WERI-Rb-1 (cell line): ENCODE data around the gene HSPB6.

ENCODE experiments used
- DNase-seq: peaks from one replicate; pipeline ENCODE4 v3.0.0-alpha.2; 2020
- H3K27ac ChIP-seq: fragments of 250-450 bp; sonication (Bioruptor Pico); 2 replicates; pipeline ENCODE4 v1.5.1; 2020; ENCODE audit warnings: mild to moderate bottlenecking, moderate library complexity
- H3K27me3 ChIP-seq: fragments of 250-450 bp; sonication (Bioruptor Pico); 2 replicates; pipeline ENCODE4 v1.5.1; 2021; ENCODE audit warnings: mild to moderate bottlenecking, low read depth, moderate library complexity; ENCODE audit not compliant: insufficient read depth, severe bottlenecking
- H3K36me3 ChIP-seq: fragments of 250-450 bp; sonication (Bioruptor Pico); 2 replicates; pipeline ENCODE4 v1.5.1; 2020; ENCODE audit warnings: mild to moderate bottlenecking, moderate library complexity
- H3K4me3 ChIP-seq: 2 replicates; pipeline ENCODE4 v1.5.1; 2011; ENCODE audit warnings: low read depth, mild to moderate bottlenecking, control low read depth, low read length
- H3K9me3 ChIP-seq: fragments of 250-450 bp; sonication (Bioruptor Pico); 2 replicates; pipeline ENCODE4 v1.5.1; 2021; ENCODE audit warnings: mild to moderate bottlenecking, moderate library complexity; ENCODE audit not compliant: severe bottlenecking
- TF ChIP-seq, protein P1 (sequence below): IDR thresholded peaks from 2 replicates; pipeline ENCODE4 v1.5.1; 2011; ENCODE audit warnings: low read depth, mild to moderate bottlenecking, control low read depth, inconsistent platforms, low read length

HSPB6 gene

DNA sequence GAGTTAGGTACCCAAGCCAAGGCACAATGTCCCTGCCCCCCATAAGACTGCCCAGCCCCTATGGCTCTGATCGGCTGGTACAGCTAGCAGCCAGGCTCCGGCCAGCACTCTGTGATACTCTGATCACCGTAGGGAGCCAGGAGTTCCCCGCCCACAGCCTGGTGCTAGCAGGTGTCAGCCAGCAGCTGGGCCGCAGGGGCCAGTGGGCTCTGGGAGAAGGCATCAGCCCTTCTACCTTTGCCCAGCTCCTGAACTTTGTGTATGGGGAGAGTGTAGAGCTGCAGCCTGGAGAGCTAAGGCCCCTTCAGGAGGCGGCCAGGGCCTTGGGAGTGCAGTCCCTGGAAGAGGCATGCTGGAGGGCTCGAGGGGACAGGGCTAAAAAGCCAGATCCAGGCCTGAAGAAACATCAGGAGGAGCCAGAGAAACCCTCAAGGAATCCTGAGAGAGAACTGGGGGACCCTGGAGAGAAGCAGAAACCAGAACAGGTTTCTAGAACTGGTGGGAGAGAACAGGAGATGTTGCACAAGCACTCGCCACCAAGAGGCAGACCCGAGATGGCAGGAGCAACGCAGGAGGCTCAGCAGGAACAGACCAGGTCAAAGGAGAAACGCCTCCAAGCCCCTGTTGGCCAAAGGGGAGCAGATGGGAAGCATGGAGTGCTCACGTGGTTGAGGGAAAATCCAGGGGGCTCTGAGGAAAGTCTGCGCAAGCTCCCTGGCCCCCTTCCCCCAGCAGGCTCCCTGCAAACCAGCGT, 42.1 kb downstream of the HSPB6 start:
- TF ChIP-seq, protein P1, sequence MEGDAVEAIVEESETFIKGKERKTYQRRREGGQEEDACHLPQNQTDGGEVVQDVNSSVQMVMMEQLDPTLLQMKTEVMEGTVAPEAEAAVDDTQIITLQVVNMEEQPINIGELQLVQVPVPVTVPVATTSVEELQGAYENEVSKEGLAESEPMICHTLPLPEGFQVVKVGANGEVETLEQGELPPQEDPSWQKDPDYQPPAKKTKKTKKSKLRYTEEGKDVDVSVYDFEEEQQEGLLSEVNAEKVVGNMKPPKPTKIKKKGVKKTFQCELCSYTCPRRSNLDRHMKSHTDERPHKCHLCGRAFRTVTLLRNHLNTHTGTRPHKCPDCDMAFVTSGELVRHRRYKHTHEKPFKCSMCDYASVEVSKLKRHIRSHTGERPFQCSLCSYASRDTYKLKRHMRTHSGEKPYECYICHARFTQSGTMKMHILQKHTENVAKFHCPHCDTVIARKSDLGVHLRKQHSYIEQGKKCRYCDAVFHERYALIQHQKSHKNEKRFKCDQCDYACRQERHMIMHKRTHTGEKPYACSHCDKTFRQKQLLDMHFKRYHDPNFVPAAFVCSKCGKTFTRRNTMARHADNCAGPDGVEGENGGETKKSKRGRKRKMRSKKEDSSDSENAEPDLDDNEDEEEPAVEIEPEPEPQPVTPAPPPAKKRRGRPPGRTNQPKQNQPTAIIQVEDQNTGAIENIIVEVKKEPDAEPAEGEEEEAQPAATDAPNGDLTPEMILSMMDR: peak; percentile 40; the same call in 1 of the 2 replicates
- no peaks in the 10 kb centered on the region for H3K9me3 ChIP-seq
- H3K27me3 ChIP-seq: no peaks in the 10 kb centered on the region
- H3K4me3 ChIP-seq: no peak overlapping the region
- H3K27ac ChIP-seq: peak overlapping the region; percentile 93
- peak; percentile 58 for DNase-seq
- H3K36me3 ChIP-seq: peaks cover 5% of the 10 kb centered on the region

DNA sequence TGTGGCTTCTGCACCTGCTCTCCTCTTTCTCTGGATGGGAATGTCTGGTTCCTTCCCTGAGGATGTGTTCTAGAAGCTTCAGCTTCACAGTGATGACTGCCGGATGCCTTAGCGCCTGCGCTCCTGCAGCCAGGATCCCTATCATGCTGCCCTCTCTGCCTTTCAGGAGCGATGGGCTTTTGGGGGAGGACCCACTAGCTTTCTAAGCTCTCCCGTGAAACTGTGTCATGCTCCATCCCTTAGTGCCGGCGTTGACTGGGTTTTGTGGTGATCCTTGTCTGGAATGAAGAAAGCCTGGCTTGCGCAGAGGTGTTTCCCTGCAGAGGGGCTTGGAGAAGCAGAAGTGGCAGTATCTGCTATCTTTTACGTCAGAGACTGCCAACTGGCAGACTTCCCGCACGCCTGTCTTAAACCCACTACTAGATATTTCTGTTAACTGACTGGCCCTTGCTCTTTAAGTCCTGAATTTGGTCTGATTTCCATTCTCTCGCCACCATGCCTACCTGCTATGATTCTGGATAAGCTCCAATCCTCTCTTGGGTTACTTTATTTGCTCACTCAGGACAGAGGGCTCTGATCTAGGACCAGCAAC, 42.8 kb downstream of the HSPB6 start:
- H3K4me3 ChIP-seq: no peak overlapping the region
- H3K27ac ChIP-seq: no peak overlapping the region
- no peaks in the 10 kb centered on the region for H3K27me3 ChIP-seq
- no peaks in the 10 kb centered on the region for H3K36me3 ChIP-seq
- TF ChIP-seq, protein P1: no peak
- no peak for DNase-seq
- no peaks in the 10 kb centered on the region for H3K9me3 ChIP-seq

DNA sequence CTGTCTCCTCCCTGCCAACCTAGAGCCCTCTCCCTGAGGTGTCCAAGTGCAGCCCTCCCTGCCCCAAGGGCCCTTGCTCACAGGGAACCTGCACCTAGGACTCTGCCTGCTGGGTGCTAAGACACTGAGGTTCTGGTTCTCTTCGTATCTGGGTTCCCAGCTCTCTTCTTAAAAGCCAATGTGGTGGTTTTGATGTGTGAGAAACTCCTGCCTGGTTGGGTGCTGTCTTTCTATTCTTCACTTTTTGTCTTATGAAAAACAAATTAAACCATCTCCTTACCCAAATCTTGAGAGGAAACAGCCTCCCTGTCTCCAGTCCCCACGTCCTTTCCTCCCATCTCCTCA, 43.4 kb downstream of the HSPB6 start:
- H3K27ac ChIP-seq: no peak overlapping the region
- TF ChIP-seq, protein P1: no peak
- no peaks in the 10 kb centered on the region for H3K36me3 ChIP-seq
- H3K4me3 ChIP-seq: no peak overlapping the region
- no peaks in the 10 kb centered on the region for H3K9me3 ChIP-seq
- DNase-seq: no peak
- H3K27me3 ChIP-seq: no peaks in the 10 kb centered on the region

DNA sequence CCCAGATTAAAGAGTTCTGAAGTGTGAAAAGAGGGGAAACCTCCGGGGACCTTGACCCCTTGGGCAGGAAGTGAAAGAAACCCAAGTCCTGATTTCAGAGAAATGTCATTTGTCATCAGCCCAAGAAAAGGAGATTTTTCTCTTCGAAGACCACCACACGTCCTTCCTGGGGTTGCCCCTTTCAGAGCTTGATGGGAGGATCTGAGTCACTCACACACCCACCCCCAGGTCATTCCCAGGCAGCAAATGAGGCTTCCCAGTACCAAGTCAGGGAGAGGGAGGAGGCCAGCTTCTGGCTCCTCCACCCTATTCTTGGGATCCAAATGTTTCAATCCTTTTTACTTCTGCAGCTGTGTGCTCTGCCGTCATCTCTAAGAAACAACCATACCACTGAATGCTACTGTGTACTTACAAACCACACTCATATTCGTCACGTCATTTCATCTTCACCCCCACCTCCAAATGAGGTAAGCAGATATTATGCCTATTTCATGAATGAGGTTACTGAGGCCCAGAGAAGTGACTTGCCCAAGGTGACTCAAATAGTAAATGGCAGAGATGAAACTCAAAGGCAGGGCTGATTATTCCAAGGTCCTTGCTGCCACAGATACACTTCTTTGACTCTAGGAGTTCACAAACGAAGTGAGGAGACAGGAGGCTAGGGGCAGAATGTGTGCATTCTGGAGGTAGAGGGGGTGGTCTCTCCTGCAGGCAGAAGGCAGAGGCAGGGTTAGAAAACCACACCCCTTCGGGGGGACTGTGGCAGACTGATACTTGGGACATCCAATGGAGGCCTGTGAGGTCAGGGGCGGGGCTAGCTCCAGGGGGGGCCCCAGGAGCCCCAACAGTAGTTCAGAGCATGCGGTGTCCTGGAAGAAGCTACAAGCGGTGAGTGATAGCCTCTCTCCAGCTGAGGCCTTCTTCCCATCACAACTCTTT, 44.0 kb downstream of the HSPB6 start:
- no peaks in the 10 kb centered on the region for H3K36me3 ChIP-seq
- H3K9me3 ChIP-seq: no peaks in the 10 kb centered on the region
- no peaks in the 10 kb centered on the region for H3K27me3 ChIP-seq
- TF ChIP-seq, protein P1: no peak
- no peak overlapping the region for H3K4me3 ChIP-seq
- no peak overlapping the region for H3K27ac ChIP-seq
- no peak for DNase-seq

DNA sequence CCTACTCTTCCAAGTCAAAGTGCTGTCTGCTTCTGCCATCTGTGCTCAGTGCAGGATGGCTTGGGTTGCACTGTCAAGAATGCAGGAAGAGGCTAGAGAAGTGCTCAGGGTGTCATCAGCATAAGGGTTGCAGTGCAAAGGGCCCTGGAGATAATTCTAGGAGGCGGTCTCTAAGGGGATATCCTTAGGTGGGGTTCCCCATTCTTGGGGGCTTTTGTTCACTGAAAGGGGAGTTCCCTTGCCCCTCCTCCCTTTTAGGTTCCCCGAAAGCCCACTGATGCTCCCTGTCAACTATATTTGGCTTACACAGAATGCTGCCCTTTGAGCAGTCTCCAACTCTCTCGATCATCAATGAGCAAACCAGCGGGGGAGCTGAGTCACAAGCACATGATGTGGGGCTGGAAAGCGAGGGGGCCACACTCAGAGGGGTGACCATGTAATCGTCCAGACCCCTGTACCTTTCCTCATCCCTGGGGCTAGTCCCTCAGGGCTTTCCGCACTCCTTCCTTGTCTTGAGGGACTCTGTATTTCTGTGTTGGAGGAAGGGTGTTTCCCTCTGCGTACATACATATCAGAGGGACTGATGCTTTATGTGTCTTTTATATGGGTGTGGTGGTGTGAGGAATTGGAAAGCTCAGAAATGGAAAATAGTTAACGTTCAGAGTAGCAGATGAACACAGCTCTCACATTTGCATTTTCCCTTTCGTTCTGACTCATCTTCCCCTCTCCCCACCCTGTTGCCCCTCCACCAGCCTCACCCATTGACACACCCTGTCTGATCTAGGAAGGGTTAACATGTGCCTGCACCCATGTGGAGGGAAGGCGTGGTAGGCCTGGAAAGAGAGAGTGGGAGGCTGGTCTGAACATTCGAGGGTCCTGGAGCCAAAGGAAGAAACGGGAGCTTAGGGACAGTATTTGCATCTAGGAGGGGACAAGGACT, 45.8 kb downstream of the HSPB6 start:
- no peak for DNase-seq
- Histone ChIP-seq H3K4me3 (no peak overlapping the region), H3K36me3 (no peaks in the 10 kb centered on the region), H3K27me3 (no peaks in the 10 kb centered on the region), H3K27ac (no peak overlapping the region), H3K9me3 (no peaks in the 10 kb centered on the region)
- TF ChIP-seq, protein P1: no peak
